HG03196 (cell line): ENCODE data around the gene ZPBP2.
"Not testable (repeated sequence)": the region's sequence is repeated elsewhere in the genome, so short reads cannot be mapped to it uniquely, and the experiment has no call there.

ENCODE experiments used
- ATAC-seq: cut with Tn5 transposase; IDR thresholded peaks from one replicate; pipeline ENCODE4 v1.9.1; 2021; ENCODE audit not compliant: unreplicated experiment

The ZPBP2 gene

GRCh38 chr17:39867880-39868553 lies at the start of gene ZPBP2:
Gene ZPBP2 (plus strand): TSS chr17:39868202. CDS start chr17:39868355, 153 bp downstream.
- no peak for ATAC-seq

- ATAC-seq, result no peak
These were observed 49.5 kb upstream of the ZPBP2 start for GRCh38 chr17:39818358-39819000.

- no peak for ATAC-seq
These were observed 47.5 kb upstream of the ZPBP2 start for GRCh38 chr17:39820541-39820940.

- ATAC-seq, result no peak
These were observed 47.0 kb upstream of the ZPBP2 start for GRCh38 chr17:39820987-39821386.

- ATAC-seq, result no peak
These were observed 46.0 kb upstream of the ZPBP2 start for GRCh38 chr17:39822051-39822451.

GRCh38 chr17:39823407-39824054 lies 44.5 kb upstream of the ZPBP2 start:
- no peak for ATAC-seq

GRCh38 chr17:39826334-39826733 lies 41.7 kb upstream of the ZPBP2 start:
- no peak for ATAC-seq

GRCh38 chr17:39828443-39828842 lies 39.6 kb upstream of the ZPBP2 start:
- no peak for ATAC-seq

GRCh38 chr17:39831588-39831987 lies 36.4 kb upstream of the ZPBP2 start:
- ATAC-seq, result no peak

GRCh38 chr17:39834017-39834416 lies 34.0 kb upstream of the ZPBP2 start:
- no peak for ATAC-seq

GRCh38 chr17:39835038-39835786 lies 32.8 kb upstream of the ZPBP2 start:
- no peak for ATAC-seq

- no peak for ATAC-seq
These were observed 31.9 kb upstream of the ZPBP2 start for GRCh38 chr17:39836117-39836516.

- no peak for ATAC-seq
These were observed 29.9 kb upstream of the ZPBP2 start for GRCh38 chr17:39838057-39838456.

GRCh38 chr17:39838784-39839183 lies 29.2 kb upstream of the ZPBP2 start:
- no peak for ATAC-seq

GRCh38 chr17:39841134-39841683 lies 26.8 kb upstream of the ZPBP2 start:
- no peak for ATAC-seq

GRCh38 chr17:39845052-39845846 lies 22.8 kb upstream of the ZPBP2 start:
- no peak for ATAC-seq

GRCh38 chr17:39846205-39846604 lies 21.8 kb upstream of the ZPBP2 start:
- ATAC-seq, result no peak

- ATAC-seq, result no peak
These were observed 19.4 kb upstream of the ZPBP2 start for GRCh38 chr17:39848600-39848999.

GRCh38 chr17:39850186-39850585 lies 17.8 kb upstream of the ZPBP2 start:
- not testable (repeated sequence) for ATAC-seq

- ATAC-seq, result no peak
These were observed 15.8 kb upstream of the ZPBP2 start for GRCh38 chr17:39852239-39852638.
